Sigmoid colon (tissue), 7 donors: Measurements from ENCODE around the gene MCM9. TPM values are rescaled to one million over a fixed set of nuclear protein-coding genes. Genes with fewer than 3 reads are reported as not detected.
A peak's percentile ranks its signal among the peaks of the same experiment; 100 is the strongest.

Experiments
- DNase-seq: peaks from one replicate; pipeline ENCODE4 v3.0.0-alpha.2; 2019
- H3K27ac ChIP-seq, 4 donors: fragments of 200-600 bp; sonication (generic); one replicate each; pipeline ENCODE4 v1.5.1; 2016 to 2019; ENCODE audit warnings: mild to moderate bottlenecking in 1 of 4
- H3K27me3 ChIP-seq, 3 donors: fragments of 200-600 bp; sonication (generic); one replicate each; pipeline ENCODE4 v1.5.1; 2019; ENCODE audit warnings: mild to moderate bottlenecking in 1 of 3
- H3K36me3 ChIP-seq, 4 donors: fragments of 200-600 bp; sonication (generic); one replicate each; pipeline ENCODE4 v1.5.1; 2016 to 2019
- H3K4me1 ChIP-seq, 4 donors: fragments of 200-600 bp; sonication (generic); one replicate each; pipeline ENCODE4 v1.5.1; 2017 to 2019
- H3K4me3 ChIP-seq, 4 donors: fragments of 200-600 bp; sonication (generic); one replicate each; pipeline ENCODE4 v1.5.1; 2017 to 2019; ENCODE audit warnings: mild to moderate bottlenecking in 2 of 4, moderate library complexity in 1 of 4
- H3K9me3 ChIP-seq, 4 donors: fragments of 200-600 bp in 3 of 4; sonication (generic) in 3 of 4; one replicate each; pipeline versions ENCODE4 v1.5.1 to v1.6.1; 2013 to 2019
- EP300 ChIP-seq, 4 donors: sonication (generic); formaldehyde crosslinking; IDR thresholded peaks; one replicate each; pipeline ENCODE4 v1.6.1; 2017; ENCODE audit warnings: antibody characterized with exemption in 4 of 4
- POLR2A ChIP-seq, 2 donors: fragments of 450-650 bp; IDR thresholded peaks; one replicate each; pipeline ENCODE4 v1.6.1; 2016; ENCODE audit warnings: antibody characterized with exemption in 2 of 2, mild to moderate bottlenecking in 2 of 2, moderate library complexity in 2 of 2
- POLR2AphosphoS5 ChIP-seq, 4 donors: sonication (generic); formaldehyde crosslinking; IDR thresholded peaks; one replicate each; pipeline ENCODE4 v1.6.1; 2017; ENCODE audit warnings: antibody characterized with exemption in 4 of 4
- WGBS, 2 donors: extraction: QIAGEN DNeasy Blood & Tissue Kit; methylation state at CpG; one replicate each; pipeline ENCODE4 v1.1.7; 2013; 5-methylcytosine and 5-hydroxymethylcytosine counted together
- intact Hi-C: fragments of 100-400 bp; cut with DNase I; formaldehyde crosslinking; loops from one replicate; pipeline ENCODE4 v1.15.1; 2023
- polyA plus RNA-seq, 3 donors: library from polyadenylated mRNA; stranded (reverse); fragments of 200-250 nt; gene quantifications; one replicate each; pipeline ENCODE4 v1.2.3, GENCODE V29; 2013
- total RNA-seq, 4 donors: library from RNA; depleted of rRNA; stranded (reverse); fragments of >200 nt; gene quantifications; one replicate each; pipeline ENCODE4 v1.1.0, GENCODE V29; 2016
- TF ChIP-seq, protein P1 (sequence below), 4 experiments: fragments of 450-650 bp in 3 of 4; fragments of 200-600 bp in 1 of 4; IDR thresholded peaks; one replicate each; pipeline ENCODE4 v1.5.1; 2016 to 2019; ENCODE audit warnings: antibody characterized with exemption in 4 of 4, mild to moderate bottlenecking in 3 of 4, moderate library complexity in 2 of 4
- donor health status: healthy with polysubstance abuse.
- donor health status: Bipolar disorder and iron deficiency.
- donor health status: healthy.

MCM9 gene
- total and polyA plus RNA-seq, 7 donors = 1.8 to 16.1 (median 10.2) TPM

DNA sequence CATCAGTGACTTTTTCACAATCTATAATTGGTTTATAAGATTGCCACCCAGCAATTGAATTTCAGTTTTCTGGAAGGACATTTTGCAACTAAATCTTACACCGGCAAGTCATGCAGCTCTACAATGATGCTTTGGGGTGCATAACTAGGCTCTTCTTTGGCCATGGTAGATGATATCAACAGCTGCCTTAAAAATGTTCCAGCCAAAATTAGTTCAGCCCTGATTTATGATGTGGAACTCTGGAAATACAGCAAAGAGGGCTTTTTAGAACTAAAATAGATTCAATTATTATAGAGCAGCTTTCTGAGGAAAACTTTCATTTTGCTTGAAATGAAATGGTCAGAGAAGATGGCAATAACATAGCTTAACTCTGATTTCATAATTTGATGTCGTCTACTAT, 18.4 kb upstream of the MCM9 start:
- WGBS, 2 donors = 69 to 85% methylated on average over 2 of the region's 2 CpGs
- Histone ChIP-seq H3K4me1 (no peaks in the 10 kb centered on the region), H3K27ac (no peak overlapping the region), H3K27me3 (no peaks in the 10 kb centered on the region), H3K9me3 (no peaks in the 10 kb centered on the region), H3K4me3 (no peak overlapping the region), H3K36me3 (no peaks in the 10 kb centered on the region)
- no peak for TF ChIP-seq POLR2AphosphoS5 (IDR thresholded peaks at IDR 0.05)
- no peak for TF ChIP-seq POLR2A (IDR thresholded peaks at IDR 0.05)
- TF ChIP-seq EP300 (IDR thresholded peaks at IDR 0.05) = no peak
- TF ChIP-seq, protein P1, sequence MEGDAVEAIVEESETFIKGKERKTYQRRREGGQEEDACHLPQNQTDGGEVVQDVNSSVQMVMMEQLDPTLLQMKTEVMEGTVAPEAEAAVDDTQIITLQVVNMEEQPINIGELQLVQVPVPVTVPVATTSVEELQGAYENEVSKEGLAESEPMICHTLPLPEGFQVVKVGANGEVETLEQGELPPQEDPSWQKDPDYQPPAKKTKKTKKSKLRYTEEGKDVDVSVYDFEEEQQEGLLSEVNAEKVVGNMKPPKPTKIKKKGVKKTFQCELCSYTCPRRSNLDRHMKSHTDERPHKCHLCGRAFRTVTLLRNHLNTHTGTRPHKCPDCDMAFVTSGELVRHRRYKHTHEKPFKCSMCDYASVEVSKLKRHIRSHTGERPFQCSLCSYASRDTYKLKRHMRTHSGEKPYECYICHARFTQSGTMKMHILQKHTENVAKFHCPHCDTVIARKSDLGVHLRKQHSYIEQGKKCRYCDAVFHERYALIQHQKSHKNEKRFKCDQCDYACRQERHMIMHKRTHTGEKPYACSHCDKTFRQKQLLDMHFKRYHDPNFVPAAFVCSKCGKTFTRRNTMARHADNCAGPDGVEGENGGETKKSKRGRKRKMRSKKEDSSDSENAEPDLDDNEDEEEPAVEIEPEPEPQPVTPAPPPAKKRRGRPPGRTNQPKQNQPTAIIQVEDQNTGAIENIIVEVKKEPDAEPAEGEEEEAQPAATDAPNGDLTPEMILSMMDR (IDR thresholded peaks at IDR 0.05) = no peak
- no peak for DNase-seq
- intact Hi-C loops = no loop called here

DNA sequence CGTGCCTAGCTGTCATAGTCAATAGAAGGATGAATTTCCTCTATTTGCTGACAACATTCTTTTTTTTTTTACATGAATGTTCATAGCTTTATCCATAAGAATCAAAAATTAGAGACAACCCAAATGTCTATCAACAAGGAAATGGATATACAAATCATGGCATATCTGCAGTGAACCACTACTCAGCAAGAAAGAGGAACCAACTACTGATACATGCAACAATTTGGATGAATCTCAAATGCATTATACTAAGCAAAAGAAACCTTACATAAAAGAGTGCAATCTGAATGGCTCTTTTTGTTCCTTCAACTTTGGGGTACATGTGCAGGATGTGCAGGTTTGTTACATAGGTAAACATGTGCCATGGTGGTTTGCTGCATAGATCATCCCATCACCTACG, 17.7 kb upstream of the MCM9 start:
- H3K27me3 ChIP-seq = no peaks in the 10 kb centered on the region
- H3K36me3 ChIP-seq = no peaks in the 10 kb centered on the region
- no peaks in the 10 kb centered on the region for H3K9me3 ChIP-seq
- H3K4me1 ChIP-seq = no peaks in the 10 kb centered on the region
- DNase-seq = no peak
- WGBS, 2 donors = 96 to 98% methylated on average over 2 of the region's 2 CpGs
- TF ChIP-seq POLR2A (IDR thresholded peaks at IDR 0.05) (no peak), EP300 (IDR thresholded peaks at IDR 0.05) (no peak), POLR2AphosphoS5 (IDR thresholded peaks at IDR 0.05) (no peak)
- TF ChIP-seq, protein P1 (IDR thresholded peaks at IDR 0.05) = no peak
- H3K4me3 ChIP-seq = no peak overlapping the region
- no peak overlapping the region for H3K27ac ChIP-seq
- intact Hi-C loops = no loop called here

DNA sequence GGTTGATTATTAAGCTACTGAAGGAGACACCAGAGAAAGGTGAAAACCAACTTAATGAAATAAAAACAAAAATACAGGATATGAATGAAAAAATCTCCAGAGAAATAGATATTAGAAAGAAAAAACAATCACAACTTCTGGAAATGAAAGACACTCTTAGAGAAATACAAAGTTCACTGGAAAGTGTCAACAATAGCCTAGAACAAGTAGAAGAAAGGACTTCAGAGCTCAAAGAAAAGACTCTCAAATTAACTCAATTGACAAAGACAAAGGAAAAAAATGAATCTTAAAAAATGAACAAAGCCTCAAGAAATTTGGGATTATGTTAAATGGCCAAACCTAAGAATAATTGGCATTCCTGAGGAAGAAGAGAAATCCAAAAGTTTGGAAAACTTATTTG, 10.3 kb upstream of the MCM9 start:
- no peaks in the 10 kb centered on the region for H3K4me1 ChIP-seq
- no peaks in the 10 kb centered on the region for H3K36me3 ChIP-seq
- H3K9me3 ChIP-seq = peaks cover 0 to 8% (median 0%) of the 10 kb centered on the region in 4 donors
- no peak overlapping the region for H3K4me3 ChIP-seq
- H3K27ac ChIP-seq = no peak overlapping the region
- no peak for TF ChIP-seq POLR2AphosphoS5 (IDR thresholded peaks at IDR 0.05)
- no peak for TF ChIP-seq POLR2A (IDR thresholded peaks at IDR 0.05)
- TF ChIP-seq, protein P1 (IDR thresholded peaks at IDR 0.05) = no peak
- TF ChIP-seq EP300 (IDR thresholded peaks at IDR 0.05) = no peak
- intact Hi-C loops = no loop called here
- no peak for DNase-seq
- H3K27me3 ChIP-seq = no peaks in the 10 kb centered on the region

DNA sequence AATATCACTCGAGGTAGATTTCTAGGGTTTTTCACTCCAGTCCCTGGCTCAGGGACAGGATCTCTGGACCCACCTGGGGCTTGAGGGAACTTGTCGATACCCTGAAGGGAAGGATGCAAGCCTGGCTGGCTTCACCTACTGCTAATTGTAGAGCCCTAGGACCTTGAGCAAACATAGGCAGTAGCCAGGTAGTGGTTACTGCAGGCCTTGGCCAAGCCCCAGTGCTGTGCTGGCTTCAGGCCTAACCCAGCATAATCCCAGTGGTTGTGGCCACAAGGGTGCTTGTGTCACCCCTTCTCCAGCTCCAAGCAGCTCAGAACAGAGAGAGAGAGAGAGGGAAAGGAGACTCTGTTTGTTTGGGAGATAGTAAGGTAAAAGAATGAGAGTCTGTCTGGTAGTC, 5.8 kb upstream of the MCM9 start:
- H3K4me3 ChIP-seq = no peak overlapping the region
- 90 to 95% methylated on average over 2 of the region's 2 CpGs for WGBS, 2 donors
- peaks cover 0 to 1% (median 0%) of the 10 kb centered on the region in 4 donors for H3K4me1 ChIP-seq

More for the DNA sequence above, 5.8 kb upstream of the MCM9 start:
- H3K27ac ChIP-seq = no peak overlapping the region
- DNase-seq = peak; percentile 57
- no peaks in the 10 kb centered on the region for H3K27me3 ChIP-seq
- intact Hi-C loops = no loop called here
- TF ChIP-seq POLR2AphosphoS5 (IDR thresholded peaks at IDR 0.05) (no peak), EP300 (IDR thresholded peaks at IDR 0.05) (no peak), POLR2A (IDR thresholded peaks at IDR 0.05) (no peak)
- TF ChIP-seq, protein P1 (IDR thresholded peaks at IDR 0.05) = no peak
- peaks cover 0 to 5% (median 0%) of the 10 kb centered on the region in 4 donors for H3K9me3 ChIP-seq
- no peaks in the 10 kb centered on the region for H3K36me3 ChIP-seq
